ENCODE measurements around the gene BMP7.
A peak's percentile ranks its signal among the peaks of the same experiment; 100 is the strongest.

BMP7 gene

GRCh38 chr20:57202309-57202708 lies 64.1 kb downstream of the BMP7 start:
- no peak overlapping the region for H3K23ac ChIP-seq (ENCODE audit: low read length in 2 of 2)
- H3K9me3 ChIP-seq (ENCODE audit: control insufficient read depth, low read length) = peaks cover 10% of the 10 kb centered on the region
- no peak overlapping the region for H2AFZ ChIP-seq (ENCODE audit: low read depth, low read length)
- H3K4ac ChIP-seq (ENCODE audit: low read depth in 1 of 2, low read length in 2 of 2) = no peak overlapping the region
- no peak overlapping the region for H2AK5ac ChIP-seq (ENCODE audit: low read length, severe bottlenecking)
- no peak overlapping the region for H3K14ac ChIP-seq (ENCODE audit: low read length in 2 of 2)
- no peak overlapping the region for H2BK120ac ChIP-seq (ENCODE audit: low read depth, low read length)
- peaks cover 17% of the 10 kb centered on the region for H3K4me1 ChIP-seq (ENCODE audit: control insufficient read depth, insufficient read depth, low read depth, low read length)
- no peaks in the 10 kb centered on the region for H3K36me3 ChIP-seq (ENCODE audit: control insufficient read depth in 1 of 2, insufficient read depth in 2 of 2, low read depth in 1 of 2, low read length in 2 of 2)
- no peak overlapping the region for H4K91ac ChIP-seq (ENCODE audit: low read length)
- no peak overlapping the region for H4K8ac ChIP-seq (ENCODE audit: low read length)
- no peak overlapping the region for H3K9ac ChIP-seq (ENCODE audit: low read length)
- no peak overlapping the region for H2BK12ac ChIP-seq (ENCODE audit: low read length in 2 of 2)
- no peak overlapping the region for H2BK15ac ChIP-seq (ENCODE audit: low read depth, poor library complexity, severe bottlenecking)
- no peak for DNase-seq
- 88% methylated on average over 9 of the region's 14 CpGs for WGBS
- H3K27me3 ChIP-seq (ENCODE audit: control insufficient read depth in 1 of 2, insufficient read depth in 1 of 2, low read length in 2 of 2) = peaks cover 47 to 67% of the 10 kb centered on the region in 2 experiments
- no peak overlapping the region for H3K4me3 ChIP-seq (ENCODE audit: insufficient read depth in 1 of 2, low read depth in 1 of 2, low read length in 2 of 2)
- H2BK5ac ChIP-seq (ENCODE audit: low read depth, low read length, poor library complexity, severe bottlenecking) = no peak overlapping the region
- H3K79me1 ChIP-seq (replicated peaks; ENCODE audit: low read length, poor library complexity, severe bottlenecking) = no peaks in the 10 kb centered on the region
- no peak overlapping the region for H3K27ac ChIP-seq (ENCODE audit: low read length, poor library complexity, severe bottlenecking)
- H3K18ac ChIP-seq (ENCODE audit: low read depth in 1 of 2, low read length in 2 of 2) = no peak overlapping the region
- no peak overlapping the region for H3K4me2 ChIP-seq (ENCODE audit: low read length, poor library complexity, severe bottlenecking)

GRCh38 chr20:57200882-57201695 lies 65.4 kb downstream of the BMP7 start:
- Histone ChIP-seq H3K9ac (ENCODE audit: low read length) (no peak overlapping the region), H3K18ac (ENCODE audit: low read depth in 1 of 2, low read length in 2 of 2) (no peak overlapping the region), H2AK5ac (ENCODE audit: low read length, severe bottlenecking) (no peak overlapping the region), H3K27ac (ENCODE audit: low read length, poor library complexity, severe bottlenecking) (no peak overlapping the region), H2BK12ac (ENCODE audit: low read length in 2 of 2) (no peak overlapping the region), H3K27me3 (ENCODE audit: control insufficient read depth in 1 of 2, insufficient read depth in 1 of 2, low read length in 2 of 2) (peaks cover 47 to 61% of the 10 kb centered on the region in 2 experiments), H3K4ac (ENCODE audit: low read depth in 1 of 2, low read length in 2 of 2) (no peak overlapping the region), H3K4me1 (ENCODE audit: control insufficient read depth, insufficient read depth, low read depth, low read length) (peaks cover 17% of the 10 kb centered on the region), H3K79me1 (replicated peaks; ENCODE audit: low read length, poor library complexity, severe bottlenecking) (no peaks in the 10 kb centered on the region), H3K4me3 (ENCODE audit: insufficient read depth in 1 of 2, low read depth in 1 of 2, low read length in 2 of 2) (no peak overlapping the region), H2BK5ac (ENCODE audit: low read depth, low read length, poor library complexity, severe bottlenecking) (no peak overlapping the region), H2BK15ac (ENCODE audit: low read depth, poor library complexity, severe bottlenecking) (no peak overlapping the region), H4K91ac (ENCODE audit: low read length) (no peak overlapping the region), H2AFZ (ENCODE audit: low read depth, low read length) (no peak overlapping the region), H3K23ac (ENCODE audit: low read length in 2 of 2) (no peak overlapping the region), H3K4me2 (ENCODE audit: low read length, poor library complexity, severe bottlenecking) (no peak overlapping the region), H3K14ac (ENCODE audit: low read length in 2 of 2) (no peak overlapping the region), H3K9me3 (ENCODE audit: control insufficient read depth, low read length) (no peaks in the 10 kb centered on the region), H4K8ac (ENCODE audit: low read length) (no peak overlapping the region), H3K36me3 (ENCODE audit: control insufficient read depth in 1 of 2, insufficient read depth in 2 of 2, low read depth in 1 of 2, low read length in 2 of 2) (no peaks in the 10 kb centered on the region), H2BK120ac (ENCODE audit: low read depth, low read length) (no peak overlapping the region)
- WGBS = 80% methylated on average over 7 of the region's 7 CpGs
- no peak for DNase-seq

- Histone ChIP-seq H2AFZ (ENCODE audit: low read depth, low read length) (no peak overlapping the region), H3K27me3 (ENCODE audit: control insufficient read depth in 1 of 2, insufficient read depth in 1 of 2, low read length in 2 of 2) (peaks cover 54 to 70% of the 10 kb centered on the region in 2 experiments), H2BK5ac (ENCODE audit: low read depth, low read length, poor library complexity, severe bottlenecking) (no peak overlapping the region), H2BK15ac (ENCODE audit: low read depth, poor library complexity, severe bottlenecking) (no peak overlapping the region), H3K4me3 (ENCODE audit: insufficient read depth in 1 of 2, low read depth in 1 of 2, low read length in 2 of 2) (no peak overlapping the region), H4K91ac (ENCODE audit: low read length) (no peak overlapping the region), H3K36me3 (ENCODE audit: control insufficient read depth in 1 of 2, insufficient read depth in 2 of 2, low read depth in 1 of 2, low read length in 2 of 2) (no peaks in the 10 kb centered on the region), H3K9ac (ENCODE audit: low read length) (peak overlapping the region; percentile 9), H3K14ac (ENCODE audit: low read length in 2 of 2) (no peak overlapping the region), H3K9me3 (ENCODE audit: control insufficient read depth, low read length) (no peaks in the 10 kb centered on the region), H3K27ac (ENCODE audit: low read length, poor library complexity, severe bottlenecking) (no peak overlapping the region), H2BK12ac (ENCODE audit: low read length in 2 of 2) (no peak overlapping the region), H3K4ac (ENCODE audit: low read depth in 1 of 2, low read length in 2 of 2) (no peak overlapping the region), H2BK120ac (ENCODE audit: low read depth, low read length) (no peak overlapping the region), H3K18ac (ENCODE audit: low read depth in 1 of 2, low read length in 2 of 2) (no peak overlapping the region), H3K4me1 (ENCODE audit: control insufficient read depth, insufficient read depth, low read depth, low read length) (peaks cover 17% of the 10 kb centered on the region), H2AK5ac (ENCODE audit: low read length, severe bottlenecking) (no peak overlapping the region), H4K8ac (ENCODE audit: low read length) (no peak overlapping the region), H3K4me2 (ENCODE audit: low read length, poor library complexity, severe bottlenecking) (no peak overlapping the region), H3K23ac (ENCODE audit: low read length in 2 of 2) (no peak overlapping the region), H3K79me1 (replicated peaks; ENCODE audit: low read length, poor library complexity, severe bottlenecking) (no peaks in the 10 kb centered on the region)
- peak; percentile 11 for DNase-seq
- WGBS = 85% methylated on average over 16 of the region's 16 CpGs
Observed at GRCh38 chr20:57199656-57200405, 66.6 kb downstream of the BMP7 start.
